NCI-H1694 (cell line): ENCODE measurements around the gene CDK11B.

Experiments
- DNase-seq: peaks from one replicate; lab custom pipeline; 2025; lab: John Stamatoyannopoulos, UW

The CDK11B gene

GRCh38 chr1:1615256-1616044 lies 43.4 kb downstream of the CDK11B start, which contains the start of gene MIB2:
Gene MIB2 (plus strand): TSS chr1:1615500. CDS start chr1:1623453, 7,953 bp downstream.
- DNase-seq = peak; percentile 97

- DNase-seq = no peak
Observed at GRCh38 chr1:1614954-1615255, 43.9 kb downstream of the CDK11B start.

- DNase-seq = no peak
Observed at GRCh38 chr1:1614204-1614953, 44.4 kb downstream of the CDK11B start.

- no peak for DNase-seq
Observed at GRCh38 chr1:1613509-1614082, 45.2 kb downstream of the CDK11B start.

GRCh38 chr1:1612104-1612400 lies 46.8 kb downstream of the CDK11B start:
- DNase-seq = no peak

- DNase-seq = no peak
Observed at GRCh38 chr1:1610796-1611195, 48.0 kb downstream of the CDK11B start.

GRCh38 chr1:1609822-1610485 lies 48.9 kb downstream of the CDK11B start:
- no peak for DNase-seq

- no peak for DNase-seq
Observed at GRCh38 chr1:1606232-1606631, 52.6 kb downstream of the CDK11B start.

GRCh38 chr1:1605724-1606123 lies 53.1 kb downstream of the CDK11B start:
- no peak for DNase-seq

- no peak for DNase-seq
Observed at GRCh38 chr1:1605034-1605591, 53.7 kb downstream of the CDK11B start.

- no peak for DNase-seq
Observed at GRCh38 chr1:1604374-1605033, 54.3 kb downstream of the CDK11B start.

- DNase-seq = no peak
Observed at GRCh38 chr1:1603671-1604373, 55.0 kb downstream of the CDK11B start.

GRCh38 chr1:1602968-1603506 lies 55.8 kb downstream of the CDK11B start:
- no peak for DNase-seq

- no peak for DNase-seq
Observed at GRCh38 chr1:1602304-1602967, 56.4 kb downstream of the CDK11B start.

GRCh38 chr1:1601564-1602303 lies 57.1 kb downstream of the CDK11B start:
- DNase-seq = no peak

- DNase-seq = no peak
Observed at GRCh38 chr1:1600861-1601563, 57.8 kb downstream of the CDK11B start.

- DNase-seq = no peak
Observed at GRCh38 chr1:1599935-1600860, 58.6 kb downstream of the CDK11B start, which contains the start of gene FNDC10. Gene FNDC10 (minus strand): TSS chr1:1600135. CDS start chr1:1600015, 120 bp downstream.
